H1 (cell line): ENCODE measurements around the gene CAMKMT. TPM values are rescaled to one million over a fixed set of nuclear protein-coding genes. Genes with fewer than 3 reads are reported as not detected.

Source experiments
- CTCF ChIA-PET: fragments of 300-600 bp; sonication (Branson Sonifier 250); formaldehyde crosslinking; loops from one replicate; lab custom pipeline; 2021; ENCODE audit not compliant: partially characterized antibody; lab: Charles Lee
- POLR2A ChIA-PET: fragments of 300-600 bp; sonication (Branson Sonifier 250); formaldehyde crosslinking; loops from one replicate; lab custom pipeline; 2021; ENCODE audit warnings: inconsistent platforms; ENCODE audit not compliant: partially characterized antibody; lab: Charles Lee
- DNase-seq, 2 experiments: peaks; one replicate each; pipeline versions ENCODE4 v3.0.0 to v3.0.0-alpha.2; 2010 to 2022; ENCODE audit warnings: low spot score in 2 of 2, low read depth in 1 of 2, mixed read lengths in 1 of 2
- FAIRE-seq: peaks from 2 replicates; lab custom pipeline; 2011; peaks lifted over from hg19 to GRCh38; lab: Jason Lieb, UNC
- H2AFZ ChIP-seq: 2 replicates; pipeline ENCODE4 v1.8.1; 2012; ENCODE audit warnings: low read length, inconsistent platforms
- H2AK5ac ChIP-seq: 2 replicates; pipeline ENCODE4 v1.6.1; 2013; ENCODE audit warnings: low read depth, low read length
- H2BK120ac ChIP-seq: replicated peaks from 2 replicates; pipeline ENCODE3; 2013; ENCODE audit warnings: low read depth, low read length, inconsistent platforms
- H2BK12ac ChIP-seq: 2 replicates; pipeline ENCODE4 v1.6.1; 2013; ENCODE audit warnings: low read depth, low read length
- H2BK15ac ChIP-seq: 2 replicates; pipeline ENCODE4 v1.6.1; 2013; ENCODE audit warnings: low read length
- H2BK20ac ChIP-seq: 2 replicates; pipeline ENCODE4 v1.6.1; 2013; ENCODE audit warnings: low read length
- H2BK5ac ChIP-seq: 2 replicates; pipeline ENCODE4 v1.6.1; 2013; ENCODE audit warnings: low read depth, low read length
- H3K14ac ChIP-seq: 2 replicates; pipeline ENCODE4 v1.6.1; 2013; ENCODE audit warnings: inconsistent platforms; ENCODE audit not compliant: insufficient read length
- H3K18ac ChIP-seq: 2 replicates; pipeline ENCODE4 v1.6.1; 2013; ENCODE audit warnings: low read length; ENCODE audit errors: extremely low read depth
- H3K23ac ChIP-seq: 2 replicates; pipeline ENCODE4 v1.6.1; 2013; ENCODE audit warnings: inconsistent platforms; ENCODE audit not compliant: insufficient read length
- H3K23me2 ChIP-seq: 2 replicates; pipeline ENCODE4 v1.6.1; 2013; ENCODE audit warnings: low read depth, low read length
- H3K27ac ChIP-seq: 2 replicates; pipeline ENCODE4 v1.6.1; 2011; ENCODE audit warnings: low read depth, low read length, inconsistent platforms
- H3K27me3 ChIP-seq, 4 experiments: replicated peaks in 1 of 4; 1 replicate in 1 of 4; 2 replicates in 3 of 4; pipeline versions ENCODE4 v1.6.1 to v1.8.1; 2011 to 2013; ENCODE audit warnings: low read length in 3 of 4, mild to moderate bottlenecking in 3 of 4, inconsistent platforms in 2 of 4, mixed read lengths in 2 of 4, moderate library complexity in 1 of 4; ENCODE audit not compliant: control insufficient read depth in 3 of 4, insufficient read depth in 3 of 4; ENCODE audit errors: extremely low read depth in 1 of 4
- H3K36me3 ChIP-seq, 4 experiments: 2 replicates each; pipeline versions ENCODE4 v1.6.1 to v1.8.1; 2011 to 2013; ENCODE audit warnings: mild to moderate bottlenecking in 4 of 4, low read length in 3 of 4, moderate library complexity in 2 of 4, control low read depth in 1 of 4, inconsistent platforms in 1 of 4; ENCODE audit not compliant: insufficient read depth in 4 of 4, control insufficient read depth in 2 of 4
- H3K4ac ChIP-seq: replicated peaks from 2 replicates; pipeline ENCODE3; 2013; ENCODE audit warnings: low read length, low read depth, mixed read lengths, inconsistent platforms; ENCODE audit not compliant: insufficient read length
- H3K4me1 ChIP-seq, 4 experiments: replicated peaks in 1 of 4; 1 replicate in 1 of 4; 2 replicates in 3 of 4; pipeline versions ENCODE4 v1.6.1 to v1.8.1; 2011 to 2013; ENCODE audit warnings: low read length in 3 of 4, inconsistent platforms in 2 of 4, mixed read lengths in 1 of 4; ENCODE audit not compliant: insufficient read depth in 4 of 4, control insufficient read depth in 3 of 4
- H3K4me2 ChIP-seq, 2 experiments: 2 replicates each; pipeline versions ENCODE4 v1.6.1 to v1.8.1; 2011 to 2013; ENCODE audit warnings: low read depth in 2 of 2, low read length in 2 of 2, control low read depth in 1 of 2, inconsistent platforms in 1 of 2, mild to moderate bottlenecking in 1 of 2; ENCODE audit not compliant: insufficient read depth in 1 of 2
- H3K4me3 ChIP-seq, 4 experiments: fragments of 200-600, 300-600 bp in 1 of 4; sonication (generic), shearing (Covaris generic), sonication (Bioruptor Twin) in 1 of 4; 2 replicates each; pipeline versions ENCODE4 v1.5.1 to v1.8.1; 2011 to 2016; ENCODE audit warnings: low read length in 4 of 4, low read depth in 3 of 4, control low read depth in 2 of 4, inconsistent platforms in 2 of 4, mild to moderate bottlenecking in 2 of 4, mixed read lengths in 1 of 4, moderate library complexity in 1 of 4; ENCODE audit not compliant: insufficient read depth in 2 of 4; ENCODE audit errors: extremely low read depth in 1 of 4
- H3K56ac ChIP-seq: replicated peaks from 2 replicates; pipeline ENCODE3; 2013; ENCODE audit warnings: low read depth, mild to moderate bottlenecking, mixed read lengths, low read length, inconsistent platforms; ENCODE audit not compliant: insufficient read length
- H3K79me1 ChIP-seq: 2 replicates; pipeline ENCODE4 v1.6.1; 2013; ENCODE audit warnings: low read depth, low read length, control low read depth
- H3K79me2 ChIP-seq, 2 experiments: 2 replicates each; pipeline versions ENCODE4 v1.6.1 to v1.8.1; 2012 to 2013; ENCODE audit warnings: low read length in 2 of 2, mild to moderate bottlenecking in 2 of 2, inconsistent platforms in 1 of 2; ENCODE audit not compliant: insufficient read depth in 2 of 2, control insufficient read depth in 1 of 2
- H3K9ac ChIP-seq, 4 experiments: replicated peaks in 1 of 4; 1 replicate in 1 of 4; 2 replicates in 3 of 4; pipeline versions ENCODE4 v1.6.1 to v1.8.1; 2011 to 2013; ENCODE audit warnings: low read depth in 3 of 4, low read length in 3 of 4, control low read depth in 2 of 4, mild to moderate bottlenecking in 2 of 4, moderate library complexity in 2 of 4, inconsistent platforms in 1 of 4; ENCODE audit errors: extremely low read depth in 1 of 4
- H3K9me3 ChIP-seq, 2 experiments: 2 replicates each; pipeline versions ENCODE4 v1.6.1 to v1.8.1; 2012 to 2013; ENCODE audit warnings: mild to moderate bottlenecking in 2 of 2, moderate library complexity in 2 of 2, control low read depth in 1 of 2, inconsistent platforms in 1 of 2, low read depth in 1 of 2, low read length in 1 of 2, mixed read lengths in 1 of 2; ENCODE audit not compliant: insufficient read depth in 2 of 2
- H4K20me1 ChIP-seq, 2 experiments: replicated peaks in 1 of 2; 2 replicates each; pipeline versions ENCODE3 to v1.8.1; 2011 to 2013; ENCODE audit warnings: inconsistent platforms in 2 of 2, low read length in 2 of 2, mild to moderate bottlenecking in 1 of 2; ENCODE audit not compliant: insufficient read depth in 2 of 2, control insufficient read depth in 1 of 2
- H4K5ac ChIP-seq: 2 replicates; pipeline ENCODE4 v1.6.1; 2013; ENCODE audit warnings: low read length, low read depth, mixed read lengths, inconsistent platforms; ENCODE audit not compliant: insufficient read length
- H4K8ac ChIP-seq: 2 replicates; pipeline ENCODE4 v1.8.0; 2013; ENCODE audit warnings: mild to moderate bottlenecking, moderate library complexity, low read length, inconsistent platforms; ENCODE audit not compliant: insufficient read depth; ENCODE audit errors: extremely low read depth
- H4K91ac ChIP-seq: replicated peaks from 2 replicates; pipeline ENCODE3; 2013; ENCODE audit warnings: low read length, mixed read lengths, inconsistent platforms; ENCODE audit not compliant: insufficient read length
- EP300 ChIP-seq, 2 experiments: IDR thresholded peaks; 1 replicate in 1 of 2; 2 replicates in 1 of 2; pipeline ENCODE4 v1.6.1; 2011 to 2012; ENCODE audit warnings: low read depth in 2 of 2, low read length in 2 of 2, mild to moderate bottlenecking in 2 of 2, borderline replicate concordance in 1 of 2, inconsistent platforms in 1 of 2, moderate library complexity in 1 of 2
- TAF1 ChIP-seq: IDR thresholded peaks from 2 replicates; pipeline ENCODE4 v1.6.1; 2011; ENCODE audit warnings: mild to moderate bottlenecking, low read depth, low read length
- YY1 ChIP-seq: IDR thresholded peaks from 2 replicates; pipeline ENCODE4 v1.6.1; 2011; ENCODE audit warnings: low read depth, mild to moderate bottlenecking, low read length
- WGBS, 2 experiments: shearing (Covaris generic) in 1 of 2; methylation state at CpG; one replicate each; pipeline versions ENCODE4 v1.1.6 to v1.1.7; 2013 to 2015; ENCODE audit warnings: low lambda C conversion rate in 2 of 2, mixed read lengths in 2 of 2, inconsistent platforms in 1 of 2, low coverage in 1 of 2, missing lambda C conversion rate in 1 of 2; ENCODE audit not compliant: insufficient replicate concordance in 2 of 2, insufficient coverage in 1 of 2, insufficient read length in 1 of 2; ENCODE audit errors: extremely low coverage in 1 of 2, missing lambda C conversion rate in 1 of 2; 5-methylcytosine and 5-hydroxymethylcytosine counted together
- polyA plus RNA-seq, 7 experiments: library from polyadenylated mRNA; depleted of rRNA in 3 of 7; stranded (reverse) in 5 of 7; unstranded in 2 of 7; fragments of >200 nt in 5 of 7; fragments of 200-250 nt in 2 of 7; gene quantifications; 1 replicate in 5 of 7; 2 replicates in 1 of 7; 4 replicates in 1 of 7; pipeline versions ENCODE4 v1.2.1 to v1.2.3, GENCODE V29; 2011 to 2013; ENCODE audit warnings: missing spikeins in 2 of 7, mixed read lengths in 2 of 7
- total RNA-seq: library from RNA; stranded (reverse); fragmentation: NEBNext Ultra II Directional; extraction: Animal tissue kit (Norgen Biotek cat#: 25700); gene quantifications from 2 replicates; pipeline ENCODE4 v1.2.1, GENCODE V29; 2021

Gene CAMKMT
- total and polyA plus RNA-seq, 2 of the 8 experiments (the other 6 are each of a cell fraction or from before 2014, with no cell fraction given): 14.7 to 22.4 TPM

DNA sequence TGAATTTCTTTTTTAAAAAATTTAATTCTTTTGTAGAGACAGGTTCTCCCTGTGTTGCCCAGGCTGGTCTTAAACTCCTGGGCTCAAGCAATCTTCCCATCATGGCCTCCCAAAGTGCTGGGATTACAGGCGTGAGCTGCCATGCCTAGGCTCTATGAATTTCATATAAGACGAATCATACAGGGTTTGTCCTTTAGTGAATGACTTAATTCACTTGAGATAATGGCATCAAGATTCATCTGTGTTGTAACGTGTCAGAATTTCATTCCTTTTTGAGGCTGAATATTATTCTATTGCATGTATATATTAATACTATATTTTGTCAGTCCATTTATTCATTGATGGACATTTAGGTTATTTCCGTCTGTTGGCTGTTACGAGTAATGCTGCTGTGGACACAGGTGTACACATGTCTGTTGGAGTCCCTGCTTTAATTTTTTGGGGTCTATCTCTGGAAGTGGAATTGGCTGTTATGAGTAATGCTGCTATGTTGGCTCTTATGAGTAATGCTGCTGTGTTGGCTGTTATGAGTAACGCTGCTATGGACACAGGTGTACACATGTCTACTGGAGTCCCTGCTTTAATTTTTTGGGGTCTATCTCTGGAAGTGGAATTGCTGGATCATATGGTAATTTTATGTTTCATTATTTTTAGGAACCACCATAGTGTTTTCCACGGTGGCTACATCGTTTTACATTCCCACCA, 210.6 kb downstream of the CAMKMT start:
- Histone ChIP-seq H3K9ac (no peak overlapping the region), H3K79me1 (peaks cover 2% of the 10 kb centered on the region; the same call in 1 of the 2 replicates), H3K36me3 (no peaks in the 10 kb centered on the region; a peak in 1 of 8 replicates), H2BK20ac (no peak overlapping the region), H3K14ac (no peak overlapping the region), H4K5ac (no peak overlapping the region), H2AFZ (no peak overlapping the region), H3K23ac (no peak overlapping the region), H2BK5ac (no peak overlapping the region), H4K8ac (no peak overlapping the region), H3K56ac (no peak overlapping the region), H3K4me3 (no peak overlapping the region), H2BK15ac (no peak overlapping the region; the same call in 1 of the 2 replicates), H3K9me3 (no peaks in the 10 kb centered on the region), H4K91ac (no peak overlapping the region), H2AK5ac (no peak overlapping the region), H3K23me2 (no peaks in the 10 kb centered on the region), H3K27ac (no peak overlapping the region), H3K4me2 (no peak overlapping the region), H3K79me2 (no peaks in the 10 kb centered on the region), H2BK120ac (no peak overlapping the region), H3K4me1 (no peaks in the 10 kb centered on the region; a peak in 1 of 7 replicates), H2BK12ac (no peak overlapping the region), H3K18ac (no peak overlapping the region), H3K4ac (no peak overlapping the region), H3K27me3 (no peaks in the 10 kb centered on the region), H4K20me1 (no peaks in the 10 kb centered on the region)
- FAIRE-seq (no peak), DNase-seq (no peak)
- CTCF ChIA-PET: no interaction called here
- POLR2A ChIA-PET: no interaction called here
- no peak for TF ChIP-seq EP300 (IDR thresholded peaks at IDR 0.05; ENCODE audit: borderline replicate concordance in 1 of 2, low read depth in 2 of 2, low read length in 2 of 2)
- TF ChIP-seq TAF1: no peak
- no peak for TF ChIP-seq YY1
- TF ChIP-seq, all 59 proteins: peak for 0
- 93% methylated on average over 8 of the region's 8 CpGs; no CpG with 5 or more reads in 1 of the 2 experiments for WGBS, 2 experiments
